ENCODE measurements around the gene PTPRD.

The PTPRD gene

GRCh38 chr9:8883321-8883720 lies 1729.5 kb downstream of the PTPRD start:
- DNase-seq (ENCODE audit: low read depth in 1 of 2, low spot score in 1 of 2), result no peak

- DNase-seq (ENCODE audit: low read depth in 1 of 2, low spot score in 1 of 2), result no peak
Measured at GRCh38 chr9:8880060-8880459, 1732.7 kb downstream of the PTPRD start.

GRCh38 chr9:8879284-8879683 lies 1733.5 kb downstream of the PTPRD start:
- DNase-seq (ENCODE audit: low read depth in 1 of 2, low spot score in 1 of 2), result no peak

GRCh38 chr9:8877753-8878494 lies 1734.9 kb downstream of the PTPRD start:
- DNase-seq (ENCODE audit: low read depth in 1 of 2, low spot score in 1 of 2), result no peak

- no peak for DNase-seq (ENCODE audit: low read depth in 1 of 2, low spot score in 1 of 2)
Measured at GRCh38 chr9:8876303-8876702, 1736.5 kb downstream of the PTPRD start.

- no peak for DNase-seq (ENCODE audit: low read depth in 1 of 2, low spot score in 1 of 2)
Measured at GRCh38 chr9:8874482-8874881, 1738.3 kb downstream of the PTPRD start.

GRCh38 chr9:8872802-8873201 lies 1740.0 kb downstream of the PTPRD start:
- no peak for DNase-seq (ENCODE audit: low read depth in 1 of 2, low spot score in 1 of 2)

GRCh38 chr9:8871796-8872445 lies 1740.9 kb downstream of the PTPRD start:
- DNase-seq (ENCODE audit: low read depth in 1 of 2, low spot score in 1 of 2), result no peak

GRCh38 chr9:8871396-8871795 lies 1741.4 kb downstream of the PTPRD start:
- no peak for DNase-seq (ENCODE audit: low read depth in 1 of 2, low spot score in 1 of 2)

GRCh38 chr9:8869812-8870211 lies 1743.0 kb downstream of the PTPRD start:
- no peak for DNase-seq (ENCODE audit: low read depth in 1 of 2, low spot score in 1 of 2)

- DNase-seq (ENCODE audit: low read depth in 1 of 2, low spot score in 1 of 2), result no peak
Measured at GRCh38 chr9:8868632-8869031, 1744.2 kb downstream of the PTPRD start.

GRCh38 chr9:8867148-8867547 lies 1745.7 kb downstream of the PTPRD start:
- DNase-seq (ENCODE audit: low read depth in 1 of 2, low spot score in 1 of 2), result no peak

- no peak for DNase-seq (ENCODE audit: low read depth in 1 of 2, low spot score in 1 of 2)
Measured at GRCh38 chr9:8864545-8864896, 1748.3 kb downstream of the PTPRD start.

GRCh38 chr9:8863886-8864544 lies 1748.8 kb downstream of the PTPRD start:
- DNase-seq (ENCODE audit: low read depth in 1 of 2, low spot score in 1 of 2), result no peak

GRCh38 chr9:8863069-8863468 lies 1749.7 kb downstream of the PTPRD start:
- DNase-seq (ENCODE audit: low read depth in 1 of 2, low spot score in 1 of 2), result no peak

GRCh38 chr9:8860925-8861324 lies 1751.9 kb downstream of the PTPRD start:
- no peak for DNase-seq (ENCODE audit: low read depth in 1 of 2, low spot score in 1 of 2)

- DNase-seq (ENCODE audit: low read depth in 1 of 2, low spot score in 1 of 2), result no peak
Measured at GRCh38 chr9:8860086-8860485, 1752.7 kb downstream of the PTPRD start.

GRCh38 chr9:8859416-8859815 lies 1753.4 kb downstream of the PTPRD start:
- DNase-seq (ENCODE audit: low read depth in 1 of 2, low spot score in 1 of 2), result no peak

GRCh38 chr9:8858596-8859161 lies 1754.1 kb downstream of the PTPRD start:
- DNase-seq (ENCODE audit: low read depth in 1 of 2, low spot score in 1 of 2), result no peak

- DNase-seq (ENCODE audit: low read depth in 1 of 2, low spot score in 1 of 2), result no peak
Measured at GRCh38 chr9:8857926-8858595, 1754.7 kb downstream of the PTPRD start.

GRCh38 chr9:8857068-8857925 lies 1755.5 kb downstream of the PTPRD start:
- no peak for DNase-seq (ENCODE audit: low read depth in 1 of 2, low spot score in 1 of 2)
